Liver (tissue), 9 donors: ENCODE results near the gene TBC1D5. TPM values are rescaled to one million over a fixed set of nuclear protein-coding genes. Genes with fewer than 3 reads are reported as not detected.

Experiments used
- DNase-seq: peaks from one replicate; pipeline ENCODE4 v3.0.0-alpha.2; 2017; ENCODE audit warnings: low spot score
- H3K27ac ChIP-seq, 2 donors: one replicate each; pipeline ENCODE4 v1.7.0; 2013; ENCODE audit warnings: inconsistent platforms in 2 of 2, low read length in 2 of 2, control low read depth in 1 of 2, low read depth in 1 of 2, mild to moderate bottlenecking in 1 of 2
- H3K27me3 ChIP-seq, 4 donors: one replicate each; pipeline versions ENCODE4 v1.6.1 to v1.7.0; 2013; ENCODE audit warnings: low read length in 3 of 4, inconsistent platforms in 1 of 4, mild to moderate bottlenecking in 1 of 4, moderate library complexity in 1 of 4; ENCODE audit not compliant: control insufficient read depth in 4 of 4, insufficient read depth in 4 of 4
- H3K36me3 ChIP-seq, 4 donors: one replicate each; pipeline versions ENCODE4 v1.6.1 to v1.7.0; 2013; ENCODE audit warnings: low read length in 3 of 4, mild to moderate bottlenecking in 3 of 4, low read depth in 1 of 4, moderate library complexity in 1 of 4; ENCODE audit not compliant: control insufficient read depth in 4 of 4, insufficient read depth in 3 of 4
- H3K4me1 ChIP-seq, 4 donors: one replicate each; pipeline versions ENCODE4 v1.6.1 to v1.7.0; 2013; ENCODE audit warnings: low read length in 3 of 4, mild to moderate bottlenecking in 3 of 4, moderate library complexity in 1 of 4; ENCODE audit not compliant: control insufficient read depth in 4 of 4, insufficient read depth in 4 of 4
- H3K4me3 ChIP-seq, 3 donors: one replicate each; pipeline versions ENCODE4 v1.6.1 to v1.7.0; 2013; ENCODE audit warnings: low read length in 3 of 3, control low read depth in 1 of 3, low read depth in 1 of 3, mild to moderate bottlenecking in 1 of 3
- H3K9ac ChIP-seq, 2 donors: one replicate each; pipeline ENCODE4 v1.7.0; 2013; ENCODE audit warnings: low read length in 2 of 2, mild to moderate bottlenecking in 2 of 2, moderate library complexity in 2 of 2, control low read depth in 1 of 2, low read depth in 1 of 2
- H3K9me3 ChIP-seq, 4 donors: one replicate each; pipeline versions ENCODE4 v1.6.1 to v1.7.0; 2013; ENCODE audit warnings: low read length in 3 of 4; ENCODE audit not compliant: control insufficient read depth in 4 of 4
- EGR1 ChIP-seq, 2 donors: IDR thresholded peaks; 2 replicates each; pipeline ENCODE4 v1.6.1; 2016 to 2018; ENCODE audit warnings: antibody characterized with exemption in 2 of 2, low read depth in 2 of 2
- FOXA1 ChIP-seq: IDR thresholded peaks from 2 replicates; pipeline ENCODE4 v1.6.1; 2016; ENCODE audit warnings: antibody characterized with exemption
- FOXA2 ChIP-seq: IDR thresholded peaks from 2 replicates; pipeline ENCODE4 v1.6.1; 2016; ENCODE audit warnings: antibody characterized with exemption
- GABPA ChIP-seq, 2 donors: IDR thresholded peaks in 1 of 2; conservative IDR thresholded peaks in 1 of 2; 2 replicates each; pipeline ENCODE4 v1.6.1; 2016; ENCODE audit warnings: antibody characterized with exemption in 2 of 2, mild to moderate bottlenecking in 1 of 2, moderate library complexity in 1 of 2
- HNF4G ChIP-seq: IDR thresholded peaks from 2 replicates; pipeline ENCODE4 v1.6.1; 2016; ENCODE audit warnings: antibody characterized with exemption
- JUND ChIP-seq, 2 donors: IDR thresholded peaks; 2 replicates each; pipeline ENCODE4 v1.6.1; 2016; ENCODE audit warnings: antibody characterized with exemption in 2 of 2
- NR2F2 ChIP-seq: IDR thresholded peaks from 2 replicates; pipeline ENCODE4 v1.6.1; 2016; ENCODE audit warnings: antibody characterized with exemption
- RXRA ChIP-seq, 2 donors: IDR thresholded peaks; 2 replicates each; pipeline ENCODE4 v1.6.1; 2017 to 2018; ENCODE audit warnings: antibody characterized with exemption in 2 of 2, mild to moderate bottlenecking in 1 of 2
- SP1 ChIP-seq: IDR thresholded peaks from 2 replicates; pipeline ENCODE4 v1.6.1; 2018; ENCODE audit warnings: antibody characterized with exemption, mild to moderate bottlenecking
- TAF1 ChIP-seq: conservative IDR thresholded peaks from 2 replicates; pipeline ENCODE4 v1.6.1; 2016; ENCODE audit warnings: antibody characterized with exemption, mild to moderate bottlenecking
- YY1 ChIP-seq: IDR thresholded peaks from 2 replicates; pipeline ENCODE4 v1.6.1; 2016; ENCODE audit warnings: antibody characterized with exemption, mild to moderate bottlenecking
- WGBS: extraction: QIAGEN DNeasy Blood & Tissue Kit; methylation state at CpG from one replicate; pipeline ENCODE4 v1.1.7; 2013; 5-methylcytosine and 5-hydroxymethylcytosine counted together
- polyA plus RNA-seq, 2 donors: library from polyadenylated mRNA; stranded (reverse) in 1 of 2; unstranded in 1 of 2; fragments of 200-250 nt in 1 of 2; fragments of >200 nt in 1 of 2; fragmentation: Nextera tagmentation in 1 of 2; extraction: Ambion mirVana in 1 of 2; gene quantifications; one replicate each; pipeline versions ENCODE4 v1.2.1 to v1.2.3, GENCODE V29; 2013 to 2015
- total RNA-seq, 2 donors: library from RNA; depleted of rRNA; stranded (reverse); fragments of >200 nt; gene quantifications; one replicate each; pipeline ENCODE4 v1.2.3, GENCODE V29; 2014
- TF ChIP-seq, protein P1 (sequence below): IDR thresholded peaks from 2 replicates; pipeline ENCODE4 v1.6.1; 2016; ENCODE audit warnings: antibody characterized with exemption, mild to moderate bottlenecking
- TF ChIP-seq, protein P2 (sequence below): IDR thresholded peaks from 2 replicates; pipeline ENCODE4 v1.6.1; 2016; ENCODE audit warnings: antibody characterized with exemption
- TF ChIP-seq, protein P3 (sequence below): fragments of 150-350 bp; IDR thresholded peaks from 2 replicates; pipeline ENCODE4 v1.5.1; 2017; ENCODE audit warnings: improper control_type of control experiment, low read depth, low read length; ENCODE audit not compliant: missing input control
- TF ChIP-seq, protein P4 (sequence below): IDR thresholded peaks from 2 replicates; pipeline ENCODE4 v1.6.1; 2016; ENCODE audit warnings: antibody characterized with exemption
- TF ChIP-seq, protein P5 (sequence below): IDR thresholded peaks from 2 replicates; pipeline ENCODE4 v1.6.1; 2016; ENCODE audit warnings: antibody characterized with exemption
- donor health status: healthy.
- donor health status: healthy.
- donor health status: healthy.
- donor health status: healthy.
- donor health status: healthy.

The TBC1D5 gene
- total and polyA plus RNA-seq, 4 donors: 9.1 to 45.6 (median 25.6) TPM

DNA sequence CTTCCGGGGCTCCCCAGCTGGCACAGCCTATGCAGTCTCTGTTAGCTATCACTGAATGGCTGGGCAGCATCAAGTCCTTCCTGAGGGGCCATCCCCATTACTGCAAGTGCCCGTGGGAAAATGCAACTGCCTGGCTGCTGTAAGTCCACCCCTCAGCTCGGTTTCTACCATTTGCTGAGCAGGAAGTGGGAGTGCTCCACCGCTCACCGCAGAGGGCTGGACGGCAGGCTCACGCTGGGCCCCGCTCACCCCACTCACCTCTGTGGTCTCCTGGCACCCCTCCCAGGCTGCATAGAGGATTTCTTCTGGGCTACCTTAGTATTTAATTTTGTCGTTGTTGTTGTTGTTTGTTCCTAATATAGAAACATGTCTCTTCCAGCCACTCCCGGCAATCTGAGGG lies 587.5 kb downstream of the TBC1D5 start:
- no peaks in the 10 kb centered on the region for H3K27me3 ChIP-seq
- no peak overlapping the region for H3K9ac ChIP-seq
- no peaks in the 10 kb centered on the region for H3K4me1 ChIP-seq
- 96% methylated on average over 10 of the region's 10 CpGs for WGBS
- DNase-seq: no peak
- H3K4me3 ChIP-seq: no peak overlapping the region
- TF ChIP-seq JUND (IDR thresholded peaks at IDR 0.05) (no peak), FOXA1 (no peak), EGR1 (IDR thresholded peaks at IDR 0.05; ENCODE audit: low read depth in 2 of 2) (no peak), SP1 (no peak), FOXA2 (no peak), HNF4G (no peak), YY1 (no peak), GABPA (IDR thresholded peaks at IDR 0.05 in 1 of 2, conservative IDR thresholded peaks at IDR 0.05 in 1 of 2) (no peak), TAF1 (no peak)
- TF ChIP-seq, protein P1, sequence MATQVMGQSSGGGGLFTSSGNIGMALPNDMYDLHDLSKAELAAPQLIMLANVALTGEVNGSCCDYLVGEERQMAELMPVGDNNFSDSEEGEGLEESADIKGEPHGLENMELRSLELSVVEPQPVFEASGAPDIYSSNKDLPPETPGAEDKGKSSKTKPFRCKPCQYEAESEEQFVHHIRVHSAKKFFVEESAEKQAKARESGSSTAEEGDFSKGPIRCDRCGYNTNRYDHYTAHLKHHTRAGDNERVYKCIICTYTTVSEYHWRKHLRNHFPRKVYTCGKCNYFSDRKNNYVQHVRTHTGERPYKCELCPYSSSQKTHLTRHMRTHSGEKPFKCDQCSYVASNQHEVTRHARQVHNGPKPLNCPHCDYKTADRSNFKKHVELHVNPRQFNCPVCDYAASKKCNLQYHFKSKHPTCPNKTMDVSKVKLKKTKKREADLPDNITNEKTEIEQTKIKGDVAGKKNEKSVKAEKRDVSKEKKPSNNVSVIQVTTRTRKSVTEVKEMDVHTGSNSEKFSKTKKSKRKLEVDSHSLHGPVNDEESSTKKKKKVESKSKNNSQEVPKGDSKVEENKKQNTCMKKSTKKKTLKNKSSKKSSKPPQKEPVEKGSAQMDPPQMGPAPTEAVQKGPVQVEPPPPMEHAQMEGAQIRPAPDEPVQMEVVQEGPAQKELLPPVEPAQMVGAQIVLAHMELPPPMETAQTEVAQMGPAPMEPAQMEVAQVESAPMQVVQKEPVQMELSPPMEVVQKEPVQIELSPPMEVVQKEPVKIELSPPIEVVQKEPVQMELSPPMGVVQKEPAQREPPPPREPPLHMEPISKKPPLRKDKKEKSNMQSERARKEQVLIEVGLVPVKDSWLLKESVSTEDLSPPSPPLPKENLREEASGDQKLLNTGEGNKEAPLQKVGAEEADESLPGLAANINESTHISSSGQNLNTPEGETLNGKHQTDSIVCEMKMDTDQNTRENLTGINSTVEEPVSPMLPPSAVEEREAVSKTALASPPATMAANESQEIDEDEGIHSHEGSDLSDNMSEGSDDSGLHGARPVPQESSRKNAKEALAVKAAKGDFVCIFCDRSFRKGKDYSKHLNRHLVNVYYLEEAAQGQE: no peak
- TF ChIP-seq, protein P2, sequence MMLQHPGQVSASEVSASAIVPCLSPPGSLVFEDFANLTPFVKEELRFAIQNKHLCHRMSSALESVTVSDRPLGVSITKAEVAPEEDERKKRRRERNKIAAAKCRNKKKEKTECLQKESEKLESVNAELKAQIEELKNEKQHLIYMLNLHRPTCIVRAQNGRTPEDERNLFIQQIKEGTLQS: no peak
- TF ChIP-seq, protein P3, sequence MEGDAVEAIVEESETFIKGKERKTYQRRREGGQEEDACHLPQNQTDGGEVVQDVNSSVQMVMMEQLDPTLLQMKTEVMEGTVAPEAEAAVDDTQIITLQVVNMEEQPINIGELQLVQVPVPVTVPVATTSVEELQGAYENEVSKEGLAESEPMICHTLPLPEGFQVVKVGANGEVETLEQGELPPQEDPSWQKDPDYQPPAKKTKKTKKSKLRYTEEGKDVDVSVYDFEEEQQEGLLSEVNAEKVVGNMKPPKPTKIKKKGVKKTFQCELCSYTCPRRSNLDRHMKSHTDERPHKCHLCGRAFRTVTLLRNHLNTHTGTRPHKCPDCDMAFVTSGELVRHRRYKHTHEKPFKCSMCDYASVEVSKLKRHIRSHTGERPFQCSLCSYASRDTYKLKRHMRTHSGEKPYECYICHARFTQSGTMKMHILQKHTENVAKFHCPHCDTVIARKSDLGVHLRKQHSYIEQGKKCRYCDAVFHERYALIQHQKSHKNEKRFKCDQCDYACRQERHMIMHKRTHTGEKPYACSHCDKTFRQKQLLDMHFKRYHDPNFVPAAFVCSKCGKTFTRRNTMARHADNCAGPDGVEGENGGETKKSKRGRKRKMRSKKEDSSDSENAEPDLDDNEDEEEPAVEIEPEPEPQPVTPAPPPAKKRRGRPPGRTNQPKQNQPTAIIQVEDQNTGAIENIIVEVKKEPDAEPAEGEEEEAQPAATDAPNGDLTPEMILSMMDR: no peak
- TF ChIP-seq, protein P4, sequence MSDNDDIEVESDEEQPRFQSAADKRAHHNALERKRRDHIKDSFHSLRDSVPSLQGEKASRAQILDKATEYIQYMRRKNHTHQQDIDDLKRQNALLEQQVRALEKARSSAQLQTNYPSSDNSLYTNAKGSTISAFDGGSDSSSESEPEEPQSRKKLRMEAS: no peak
- peaks cover 7 to 12% (median 10%) of the 10 kb centered on the region in 4 donors for H3K9me3 ChIP-seq
- H3K36me3 ChIP-seq: peaks cover 7 to 51% (median 18%) of the 10 kb centered on the region in 4 donors
- H3K27ac ChIP-seq: no peak overlapping the region

DNA sequence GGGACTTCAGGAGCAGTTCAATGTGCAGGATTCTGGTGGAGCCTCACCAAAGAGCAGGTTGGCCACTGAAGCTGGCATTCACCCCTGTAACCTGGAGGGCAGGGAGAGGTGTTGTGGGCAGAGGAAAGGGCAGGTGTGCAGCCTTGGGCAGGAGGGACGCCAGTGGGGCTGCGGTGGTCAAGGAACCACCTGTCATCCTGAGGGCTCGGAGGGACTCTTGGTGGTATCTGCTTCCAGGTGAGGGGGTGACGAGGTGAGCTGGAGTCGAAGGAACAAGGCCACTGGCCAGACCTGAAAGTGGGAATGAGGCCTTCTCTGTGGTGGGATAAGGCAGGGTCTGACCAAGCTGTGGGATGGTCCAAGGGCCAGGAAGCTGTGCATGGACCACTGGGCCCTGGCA lies 588.2 kb downstream of the TBC1D5 start:
- Histone ChIP-seq H3K4me3 (no peak overlapping the region), H3K27ac (no peak overlapping the region), H3K9me3 (peaks cover 7 to 12% (median 10%) of the 10 kb centered on the region in 4 donors), H3K27me3 (no peaks in the 10 kb centered on the region), H3K4me1 (no peaks in the 10 kb centered on the region), H3K36me3 (peaks cover 7 to 45% (median 14%) of the 10 kb centered on the region in 4 donors), H3K9ac (no peak overlapping the region)
- 99% methylated on average over 5 of the region's 5 CpGs for WGBS
- DNase-seq: no peak
- TF ChIP-seq TAF1 (no peak), NR2F2 (no peak), GABPA (IDR thresholded peaks at IDR 0.05 in 1 of 2, conservative IDR thresholded peaks at IDR 0.05 in 1 of 2) (no peak), EGR1 (IDR thresholded peaks at IDR 0.05; ENCODE audit: low read depth in 2 of 2) (no peak), FOXA1 (no peak), YY1 (no peak), FOXA2 (no peak), RXRA (IDR thresholded peaks at IDR 0.05) (no peak), SP1 (no peak)
- TF ChIP-seq, protein P1: no peak
- TF ChIP-seq, protein P2: no peak
- TF ChIP-seq, protein P3: no peak
- TF ChIP-seq, protein P5, sequence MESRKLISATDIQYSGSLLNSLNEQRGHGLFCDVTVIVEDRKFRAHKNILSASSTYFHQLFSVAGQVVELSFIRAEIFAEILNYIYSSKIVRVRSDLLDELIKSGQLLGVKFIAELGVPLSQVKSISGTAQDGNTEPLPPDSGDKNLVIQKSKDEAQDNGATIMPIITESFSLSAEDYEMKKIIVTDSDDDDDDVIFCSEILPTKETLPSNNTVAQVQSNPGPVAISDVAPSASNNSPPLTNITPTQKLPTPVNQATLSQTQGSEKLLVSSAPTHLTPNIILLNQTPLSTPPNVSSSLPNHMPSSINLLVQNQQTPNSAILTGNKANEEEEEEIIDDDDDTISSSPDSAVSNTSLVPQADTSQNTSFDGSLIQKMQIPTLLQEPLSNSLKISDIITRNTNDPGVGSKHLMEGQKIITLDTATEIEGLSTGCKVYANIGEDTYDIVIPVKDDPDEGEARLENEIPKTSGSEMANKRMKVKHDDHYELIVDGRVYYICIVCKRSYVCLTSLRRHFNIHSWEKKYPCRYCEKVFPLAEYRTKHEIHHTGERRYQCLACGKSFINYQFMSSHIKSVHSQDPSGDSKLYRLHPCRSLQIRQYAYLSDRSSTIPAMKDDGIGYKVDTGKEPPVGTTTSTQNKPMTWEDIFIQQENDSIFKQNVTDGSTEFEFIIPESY: no peak
- TF ChIP-seq, protein P4: no peak
